Activated naive CD4-positive, alpha-beta T cell treated with Interleukin-2 at 50 U/mL for 16 hours (primary cell): Measurements from ENCODE around the gene RPS19BP1.
"Not testable (repeated sequence)": the region's sequence is repeated elsewhere in the genome, so short reads cannot be mapped to it uniquely, and the experiment has no call there.

Experiments used
- DNase-seq: peaks from one replicate; pipeline ENCODE4 v3.0.0-alpha.2; 2020

Gene RPS19BP1

DNA sequence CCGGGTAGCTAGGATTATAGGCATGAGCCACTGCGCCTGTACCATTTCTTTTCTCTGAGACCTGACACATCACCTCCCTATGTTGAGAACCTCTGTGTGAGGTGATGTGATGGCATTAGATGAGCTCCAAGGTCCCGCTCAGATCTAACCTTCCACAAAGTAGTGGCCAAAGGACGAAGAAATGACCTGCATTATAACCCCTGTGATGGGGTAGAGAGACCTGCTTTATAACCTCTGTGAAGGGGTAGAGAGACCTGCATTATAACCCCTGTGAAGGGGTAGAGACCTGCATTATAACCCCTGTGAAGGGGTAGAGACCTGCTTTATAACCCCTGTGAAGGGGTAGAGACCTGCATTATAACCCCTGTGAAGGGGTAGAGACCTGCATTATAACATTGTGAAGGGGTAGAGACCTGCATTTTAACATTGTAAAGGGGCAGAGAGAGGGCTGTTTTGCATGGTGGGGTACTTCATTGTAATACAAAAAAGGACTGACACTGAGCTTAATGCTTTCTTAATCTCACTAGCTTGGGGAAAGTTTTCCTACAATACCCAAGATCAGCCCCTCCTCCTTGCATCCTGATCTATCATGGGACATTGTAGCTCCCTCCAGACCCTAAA, 21.9 kb downstream of the RPS19BP1 start:
- DNase-seq = no peak

DNA sequence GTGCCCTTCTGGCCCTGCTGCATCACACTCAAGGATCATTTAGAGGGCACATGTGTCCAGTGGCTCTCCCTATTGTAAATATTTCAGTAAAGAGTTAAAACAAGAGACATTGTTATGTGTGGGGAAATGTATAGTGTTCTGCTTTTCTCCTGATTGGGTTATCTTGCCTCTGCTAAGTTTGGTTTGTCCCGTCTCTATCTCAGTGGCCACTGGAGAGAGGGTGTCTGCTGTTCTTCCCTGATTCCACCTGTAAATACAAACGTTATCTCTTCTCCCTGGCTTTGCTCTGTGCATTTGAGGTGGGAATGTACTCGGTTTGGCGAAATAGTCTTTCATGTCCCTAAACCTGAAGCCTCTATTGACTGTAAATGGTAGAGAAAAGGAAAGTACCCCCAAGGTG, 24.2 kb downstream of the RPS19BP1 start:
- no peak for DNase-seq

DNA sequence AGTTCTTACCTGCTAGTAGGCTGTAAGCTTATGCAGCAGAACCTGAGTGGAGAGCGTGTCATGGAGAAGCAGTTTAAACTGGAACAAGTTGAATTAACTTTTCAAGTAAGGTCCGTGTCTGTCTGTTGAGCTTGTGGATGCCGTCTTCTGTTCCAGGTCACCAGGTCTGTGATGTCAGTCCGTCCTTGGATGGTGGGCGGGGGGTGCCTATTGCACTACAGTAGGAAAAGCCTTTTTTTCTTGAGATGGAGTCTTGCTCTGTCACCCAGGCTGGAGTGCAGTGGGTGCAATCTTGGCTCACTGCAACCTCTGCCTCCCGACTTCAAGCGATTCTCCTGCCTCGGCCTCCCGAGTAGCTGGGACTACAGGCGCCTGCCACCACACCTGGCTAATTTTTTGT, 25.5 kb downstream of the RPS19BP1 start:
- not testable (repeated sequence) for DNase-seq

GRCh38 chr22:39504071-39504470, 28.5 kb downstream of the RPS19BP1 start:
- no peak for DNase-seq

DNA sequence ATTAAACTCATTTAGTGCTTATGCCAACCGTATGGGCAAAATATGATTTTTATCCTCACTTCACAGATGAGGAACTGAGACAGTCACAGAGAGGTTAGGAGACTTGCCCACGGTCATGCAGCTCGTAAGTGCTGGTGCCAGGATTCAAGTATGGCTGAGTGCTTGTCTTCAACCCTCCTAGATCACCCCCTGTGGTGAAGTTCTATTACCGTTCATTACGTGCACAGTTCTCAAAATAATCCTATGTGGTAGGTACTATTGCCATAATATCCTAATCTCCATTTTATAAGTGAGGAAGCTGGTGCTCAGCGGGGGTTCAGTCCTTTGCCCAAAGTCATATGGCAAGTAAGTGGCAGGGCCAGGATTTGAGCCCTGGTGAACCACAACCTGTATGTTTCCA, 28.9 kb downstream of the RPS19BP1 start:
- no peak for DNase-seq

GRCh38 chr22:39502789-39503409, 29.6 kb downstream of the RPS19BP1 start:
- no peak for DNase-seq

DNA sequence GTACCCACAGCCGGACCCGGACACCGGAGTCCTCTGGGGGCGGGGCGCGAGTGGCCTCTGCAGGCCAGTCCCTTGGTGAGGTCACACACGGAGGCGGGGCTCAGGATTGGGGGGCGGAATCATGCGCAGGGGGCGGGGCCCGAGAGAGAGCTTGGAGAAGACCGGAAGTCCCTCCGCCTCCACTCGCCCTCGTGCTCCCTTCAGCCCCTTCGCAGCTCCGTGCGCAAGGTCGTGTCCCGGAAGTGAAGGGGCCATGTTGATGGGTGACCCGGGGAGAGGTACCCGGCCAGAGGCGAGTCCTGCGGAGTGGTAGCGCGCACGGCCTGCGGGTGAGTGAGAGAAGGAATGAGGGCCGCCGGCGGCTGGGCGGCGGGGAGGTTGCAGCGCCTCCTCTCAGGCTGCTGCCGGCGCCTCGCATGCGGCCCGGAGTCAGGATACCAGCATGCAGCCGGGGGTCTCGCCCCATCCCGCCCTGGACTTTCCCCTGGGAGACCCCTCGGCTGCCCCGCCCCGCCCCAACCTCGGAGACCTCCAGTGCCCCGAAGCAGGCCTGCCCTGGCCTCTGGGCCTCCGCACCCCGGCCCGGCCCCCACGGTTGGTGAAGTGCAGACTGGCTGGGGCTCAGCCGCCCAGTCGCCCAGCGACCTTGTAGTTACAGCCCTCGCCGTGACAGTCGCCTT, 30.3 kb downstream of the RPS19BP1 start, which contains the start of gene MIEF1:
Gene MIEF1 (plus strand): TSS at position 182 of the 680 bp plus-strand sequence. CDS start 9,005 bp downstream, outside the sequence.
- DNase-seq = peak; percentile 92

- no peak for DNase-seq
Measured at GRCh38 chr22:39501644-39502108, 30.9 kb downstream of the RPS19BP1 start.

DNA sequence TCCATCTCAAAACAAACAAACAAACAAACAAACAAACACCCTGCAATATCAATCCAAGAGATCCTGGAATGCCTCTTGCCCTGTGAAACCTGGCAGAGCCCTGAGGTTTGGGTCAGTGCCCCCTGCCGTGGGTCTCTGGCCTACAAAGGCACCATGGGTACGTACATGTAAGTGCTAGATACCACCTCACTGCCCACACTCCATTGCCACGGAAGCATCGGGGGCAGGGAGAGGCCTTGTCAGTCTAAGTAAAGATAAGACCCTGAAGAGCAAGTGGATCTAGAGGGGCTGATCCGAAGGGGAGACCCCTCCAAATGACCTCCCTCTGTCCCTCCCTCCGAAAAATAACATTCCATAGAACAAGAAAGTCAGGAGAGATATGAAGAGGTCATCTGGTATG, 32.4 kb downstream of the RPS19BP1 start:
- DNase-seq = no peak

- DNase-seq = no peak
Measured at GRCh38 chr22:39498802-39499201, 33.7 kb downstream of the RPS19BP1 start.

- DNase-seq = no peak
Measured at GRCh38 chr22:39498368-39498767, 34.2 kb downstream of the RPS19BP1 start.

DNA sequence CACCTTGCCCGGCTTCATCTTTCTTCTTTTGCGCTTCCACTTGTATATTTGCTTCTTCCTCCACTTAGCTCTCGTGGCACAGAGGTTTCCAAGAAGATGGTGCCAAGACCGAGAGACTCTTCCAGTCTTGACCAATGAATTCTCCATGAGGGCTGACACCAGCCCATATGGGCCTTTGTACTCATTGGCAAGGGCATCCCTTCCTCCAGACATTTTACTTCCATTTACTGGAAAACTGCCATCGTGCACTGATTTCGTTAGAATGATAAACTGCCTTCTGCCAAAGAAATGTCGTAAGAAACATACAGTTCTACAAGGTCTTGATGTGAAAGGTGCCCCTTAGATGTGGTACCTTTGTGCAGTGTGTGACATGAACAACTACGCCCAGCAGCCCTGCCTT, 35.1 kb downstream of the RPS19BP1 start:
- no peak for DNase-seq

- DNase-seq = peak; percentile 67
Measured at GRCh38 chr22:39496131-39496838, 36.3 kb downstream of the RPS19BP1 start.

DNA sequence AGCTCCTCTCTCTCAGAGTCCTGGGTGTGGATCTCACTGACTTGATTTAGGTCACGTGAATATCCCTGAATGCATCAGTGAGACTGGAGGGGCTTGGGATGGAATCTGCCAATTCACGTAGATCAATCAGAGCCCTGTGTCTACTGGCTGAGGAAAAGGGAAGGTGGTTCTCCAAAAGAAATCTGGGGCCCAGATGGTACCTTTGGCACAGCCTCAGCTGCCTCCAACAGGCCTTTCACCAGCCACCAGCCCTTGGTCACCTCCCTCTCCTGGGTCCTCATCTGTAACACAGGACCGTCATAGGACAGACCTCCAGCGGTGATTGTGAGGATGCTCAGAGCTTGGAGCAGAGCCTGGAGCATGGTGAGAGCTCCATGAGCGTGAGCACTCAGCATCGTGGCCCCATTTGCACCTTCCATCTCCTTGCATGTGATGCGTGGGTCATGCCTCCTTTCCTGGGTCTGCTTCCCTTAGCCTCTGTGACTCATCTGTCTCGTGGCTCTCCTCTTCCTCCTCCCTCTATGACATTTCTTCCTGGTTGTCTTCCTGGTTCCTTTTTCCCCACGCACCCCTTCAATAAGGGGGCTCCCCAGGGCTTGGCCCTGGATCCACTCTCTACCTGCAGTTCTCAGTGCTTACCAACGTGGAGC, 38.0 kb downstream of the RPS19BP1 start:
- no peak for DNase-seq

DNA sequence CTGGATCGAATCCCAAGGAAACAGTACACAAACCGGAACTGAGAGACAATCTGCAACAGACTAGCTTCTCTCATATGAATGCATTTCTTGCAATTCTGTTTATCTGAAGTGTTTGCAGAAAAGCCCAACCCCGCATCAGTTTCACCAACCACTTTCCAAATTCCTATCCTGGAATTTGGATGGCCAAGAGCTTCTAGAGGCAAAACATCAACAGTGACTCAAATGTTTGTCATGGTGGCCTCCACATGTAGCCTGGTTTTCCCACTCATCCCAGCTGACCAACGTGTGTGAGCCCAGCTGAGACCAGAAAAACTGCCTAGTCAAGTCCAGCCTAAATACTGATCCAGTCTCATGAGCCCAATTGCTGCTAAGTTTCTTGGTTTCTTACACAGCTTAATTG, 38.8 kb downstream of the RPS19BP1 start:
- DNase-seq = no peak

DNA sequence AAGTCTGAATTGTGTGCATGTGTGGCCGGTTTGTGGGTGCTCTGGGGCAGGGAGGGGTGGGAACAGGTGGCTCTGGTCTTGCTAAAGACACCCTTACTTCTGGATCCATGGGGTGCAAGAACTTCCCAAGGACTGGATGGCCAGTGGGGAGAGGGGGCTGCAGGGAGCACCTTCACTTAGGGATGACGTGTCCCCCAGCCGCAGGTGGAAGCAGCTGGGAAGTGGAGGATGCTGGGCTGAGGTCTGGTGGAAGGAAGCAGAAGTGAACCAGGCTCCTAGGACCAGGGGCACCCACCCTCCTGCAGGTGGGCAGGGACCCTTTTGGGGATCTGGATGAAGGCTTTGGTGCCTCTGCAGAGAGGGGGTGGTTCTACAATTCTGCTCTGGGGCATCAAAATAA, 40.4 kb downstream of the RPS19BP1 start:
- DNase-seq = no peak

DNA sequence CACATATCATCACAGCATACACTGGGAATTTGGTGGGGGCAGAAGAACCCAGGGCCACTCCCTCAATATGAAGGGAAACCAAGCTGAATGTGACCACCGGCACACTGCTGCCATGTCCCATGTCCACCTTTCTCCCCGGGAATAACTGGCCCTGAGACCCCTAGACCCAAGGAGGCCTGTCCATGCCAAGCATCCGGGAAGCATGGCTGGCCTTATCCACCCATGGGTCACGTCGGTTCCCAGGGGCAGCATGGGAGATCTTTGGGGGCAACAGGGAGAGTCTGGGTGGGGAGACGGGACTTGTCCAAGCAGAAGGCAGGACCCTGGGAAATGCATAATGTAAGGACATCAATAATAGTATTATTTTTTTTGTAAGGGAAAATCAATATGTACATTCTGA, 40.9 kb downstream of the RPS19BP1 start:
- no peak for DNase-seq

GRCh38 chr22:39490966-39491680, 41.4 kb downstream of the RPS19BP1 start:
- no peak for DNase-seq

DNA sequence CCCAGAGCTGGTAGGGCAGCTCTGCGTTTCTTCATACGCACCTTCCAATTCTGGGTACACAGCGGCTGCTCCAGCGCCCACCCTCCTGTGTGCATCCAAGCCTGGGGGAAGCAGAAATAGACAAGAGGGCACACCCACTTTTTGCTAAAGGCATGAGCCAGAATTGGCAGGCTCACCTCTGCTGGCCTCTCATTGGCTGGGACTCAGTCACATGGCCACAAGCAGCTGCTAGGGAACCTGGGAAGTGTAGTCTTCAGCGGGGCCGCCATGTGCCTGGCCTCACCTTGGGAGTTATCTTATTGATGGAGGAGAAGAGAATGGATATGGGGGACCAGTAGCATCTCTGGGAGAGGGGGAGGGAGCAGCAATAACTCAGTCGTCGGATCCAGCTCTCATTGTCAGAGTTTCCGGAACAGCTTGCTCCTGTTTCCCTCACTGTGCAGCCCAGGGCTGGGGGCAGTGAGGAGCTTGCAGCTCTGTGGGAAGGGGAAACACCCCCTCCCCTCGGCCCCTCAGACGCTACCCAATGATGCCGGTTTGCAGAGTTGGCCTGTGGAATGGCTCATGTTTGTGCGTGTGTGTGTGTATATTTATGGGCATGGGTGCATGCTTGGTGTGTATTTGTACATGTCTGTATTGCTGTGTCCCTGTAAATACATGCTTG, 42.3 kb downstream of the RPS19BP1 start:
- DNase-seq = peak; percentile 83

- no peak for DNase-seq
Measured at GRCh38 chr22:39489094-39490068, 43.2 kb downstream of the RPS19BP1 start.
